Kidney epithelial cell (primary cell): ENCODE measurements around the gene CD164. TPM values are rescaled to one million over a fixed set of nuclear protein-coding genes. Genes with fewer than 3 reads are reported as not detected.

ENCODE experiments used
- DNase-seq: peaks from one replicate; pipeline ENCODE4 v3.0.0-alpha.2; 2010; ENCODE audit warnings: low read depth
- H3K27me3 ChIP-seq: 2 replicates; pipeline ENCODE4 v1.6.0; 2011; ENCODE audit warnings: low read length; ENCODE audit not compliant: control insufficient read depth, insufficient read depth
- H3K36me3 ChIP-seq: 2 replicates; pipeline ENCODE4 v1.5.1; 2011; ENCODE audit warnings: low read length; ENCODE audit not compliant: control insufficient read depth, insufficient read depth
- H3K4me3 ChIP-seq: 2 replicates; pipeline ENCODE4 v1.5.1; 2011; ENCODE audit warnings: low read depth, mild to moderate bottlenecking, control low read depth, low read length
- CTCF ChIP-seq: IDR thresholded peaks from 2 replicates; pipeline ENCODE4 v1.5.1; 2011; ENCODE audit warnings: mild to moderate bottlenecking, moderate library complexity, low read length, control low read depth, inconsistent platforms; ENCODE audit not compliant: insufficient read depth, poor library complexity, severe bottlenecking
- total RNA-seq: library from RNA; depleted of rRNA; stranded (reverse); fragments of >200 nt; gene quantifications from 2 replicates; pipeline ENCODE4 v1.2.3, GENCODE V29; 2015

CD164 gene
- total RNA-seq, 1 donor from 2014 or later: 155 TPM

GRCh38 chr6:109362102-109362884, 20.0 kb downstream of the CD164 start:
- Histone ChIP-seq H3K4me3 (no peak overlapping the region), H3K36me3 (peaks cover 8% of the 10 kb centered on the region), H3K27me3 (no peaks in the 10 kb centered on the region)
- no peak for DNase-seq
- no peak for TF ChIP-seq CTCF

- no peak for DNase-seq
- Histone ChIP-seq H3K4me3 (no peak overlapping the region), H3K27me3 (no peaks in the 10 kb centered on the region), H3K36me3 (peaks cover 8% of the 10 kb centered on the region)
- TF ChIP-seq CTCF: no peak
These were observed 21.5 kb downstream of the CD164 start for GRCh38 chr6:109360791-109361190.

GRCh38 chr6:109360281-109360680, 22.0 kb downstream of the CD164 start:
- Histone ChIP-seq H3K4me3 (no peak overlapping the region), H3K27me3 (no peaks in the 10 kb centered on the region), H3K36me3 (peaks cover 8% of the 10 kb centered on the region)
- TF ChIP-seq CTCF: no peak
- DNase-seq: no peak

DNA sequence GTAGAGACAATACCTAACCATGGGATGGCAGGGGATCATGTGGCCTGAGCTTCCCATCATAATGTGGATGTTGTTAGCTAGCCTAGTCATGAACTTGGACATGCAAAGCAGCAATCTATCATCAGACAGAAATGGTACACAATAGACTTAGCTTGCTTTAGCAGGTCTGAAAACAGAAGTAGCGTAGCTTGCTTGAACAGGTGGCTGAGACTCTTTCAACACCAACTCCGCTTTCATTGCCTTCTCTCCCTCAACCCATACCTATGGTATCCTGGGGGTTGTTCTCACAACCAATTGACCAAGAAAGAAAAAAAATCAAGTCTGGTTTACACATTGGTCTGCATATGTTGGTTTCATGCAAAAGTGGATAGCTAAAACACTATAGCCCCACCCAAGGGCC, 23.0 kb downstream of the CD164 start:
- Histone ChIP-seq H3K36me3 (peaks cover 8% of the 10 kb centered on the region), H3K4me3 (no peak overlapping the region), H3K27me3 (no peaks in the 10 kb centered on the region)
- DNase-seq: no peak
- no peak for TF ChIP-seq CTCF

DNA sequence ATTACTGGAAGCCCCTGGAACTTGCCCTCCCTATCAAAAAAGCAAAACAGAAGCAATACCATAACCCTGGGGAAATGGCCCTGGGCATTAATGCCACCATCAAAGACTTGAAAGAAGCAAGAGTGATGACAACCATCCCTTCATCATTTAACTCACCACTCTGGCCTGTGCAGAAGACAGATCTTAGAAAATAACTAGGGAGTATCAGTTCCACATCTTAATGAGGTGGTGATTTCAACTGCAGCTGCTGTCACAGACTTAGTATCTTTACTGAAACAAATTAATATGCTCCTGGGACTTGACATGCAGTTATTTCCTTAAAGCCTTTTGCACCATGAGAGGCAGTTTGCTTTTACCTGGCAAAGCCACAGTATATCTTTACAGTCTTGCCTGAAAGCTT, 24.1 kb downstream of the CD164 start:
- peaks cover 8% of the 10 kb centered on the region for H3K36me3 ChIP-seq
- DNase-seq: no peak
- no peak overlapping the region for H3K4me3 ChIP-seq
- no peaks in the 10 kb centered on the region for H3K27me3 ChIP-seq
- no peak for TF ChIP-seq CTCF

GRCh38 chr6:109356237-109356636, 26.0 kb downstream of the CD164 start:
- Histone ChIP-seq H3K4me3 (no peak overlapping the region), H3K27me3 (no peaks in the 10 kb centered on the region), H3K36me3 (peaks cover 2% of the 10 kb centered on the region)
- DNase-seq: no peak
- no peak for TF ChIP-seq CTCF
